ENCODE measurements around the gene FLVCR2.

DNA sequence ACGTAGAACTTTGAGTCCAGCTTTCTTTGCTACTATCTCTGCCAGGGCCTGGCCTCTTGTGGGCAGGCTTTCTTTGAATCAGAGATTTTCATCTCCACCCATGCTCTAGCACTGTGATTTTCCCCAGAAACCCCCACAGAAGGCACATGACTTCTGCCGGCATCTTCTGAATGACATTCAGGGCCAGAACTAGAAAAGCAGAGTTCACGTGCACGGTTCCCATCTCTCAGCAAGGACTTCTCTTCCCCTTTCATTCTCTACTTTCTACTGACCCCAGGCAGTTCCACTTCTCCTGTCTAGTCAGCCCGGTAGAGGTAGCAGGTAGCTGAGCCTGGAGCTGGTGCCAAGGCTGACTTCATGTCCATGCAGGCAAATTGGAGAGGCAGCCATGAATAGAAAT is 29.3 kb upstream of the FLVCR2 start:
- TF ChIP-seq, protein P1, sequence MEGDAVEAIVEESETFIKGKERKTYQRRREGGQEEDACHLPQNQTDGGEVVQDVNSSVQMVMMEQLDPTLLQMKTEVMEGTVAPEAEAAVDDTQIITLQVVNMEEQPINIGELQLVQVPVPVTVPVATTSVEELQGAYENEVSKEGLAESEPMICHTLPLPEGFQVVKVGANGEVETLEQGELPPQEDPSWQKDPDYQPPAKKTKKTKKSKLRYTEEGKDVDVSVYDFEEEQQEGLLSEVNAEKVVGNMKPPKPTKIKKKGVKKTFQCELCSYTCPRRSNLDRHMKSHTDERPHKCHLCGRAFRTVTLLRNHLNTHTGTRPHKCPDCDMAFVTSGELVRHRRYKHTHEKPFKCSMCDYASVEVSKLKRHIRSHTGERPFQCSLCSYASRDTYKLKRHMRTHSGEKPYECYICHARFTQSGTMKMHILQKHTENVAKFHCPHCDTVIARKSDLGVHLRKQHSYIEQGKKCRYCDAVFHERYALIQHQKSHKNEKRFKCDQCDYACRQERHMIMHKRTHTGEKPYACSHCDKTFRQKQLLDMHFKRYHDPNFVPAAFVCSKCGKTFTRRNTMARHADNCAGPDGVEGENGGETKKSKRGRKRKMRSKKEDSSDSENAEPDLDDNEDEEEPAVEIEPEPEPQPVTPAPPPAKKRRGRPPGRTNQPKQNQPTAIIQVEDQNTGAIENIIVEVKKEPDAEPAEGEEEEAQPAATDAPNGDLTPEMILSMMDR (IDR thresholded peaks at IDR 0.05) = no peak
- TF ChIP-seq POLR2A (IDR thresholded peaks at IDR 0.05) = no peak

All from lower leg skin (tissue), 3 donors.